Keratinocyte (primary cell): ENCODE results near the gene NCF4. TPM values are rescaled to one million over a fixed set of nuclear protein-coding genes. Genes with fewer than 3 reads are reported as not detected.

ENCODE experiments used
- DNase-seq: peaks from one replicate; pipeline ENCODE4 v3.0.0-alpha.2; 2011; ENCODE audit warnings: low read depth, missing footprints, low spot score
- FAIRE-seq: peaks from 2 replicates; lab custom pipeline; 2011; peaks lifted over from hg19 to GRCh38; lab: Jason Lieb, UNC
- H2AFZ ChIP-seq: 2 replicates; pipeline ENCODE4 v1.6.0; 2012; ENCODE audit warnings: low read length, control low read depth, inconsistent platforms; ENCODE audit not compliant: control insufficient read depth
- H3K27ac ChIP-seq: 2 replicates; pipeline ENCODE4 v1.5.1; 2011; ENCODE audit warnings: low read length; ENCODE audit not compliant: control insufficient read depth, insufficient read depth
- H3K27me3 ChIP-seq: 3 replicates; pipeline ENCODE4 v1.6.0; 2011; ENCODE audit warnings: low read length; ENCODE audit not compliant: control insufficient read depth, insufficient read depth; ENCODE audit errors: extremely low read depth
- H3K36me3 ChIP-seq, 2 experiments: 2 replicates in 1 of 2; 3 replicates in 1 of 2; pipeline ENCODE4 v1.5.1; 2011; ENCODE audit warnings: low read length in 2 of 2, mild to moderate bottlenecking in 1 of 2; ENCODE audit not compliant: control insufficient read depth in 2 of 2, insufficient read depth in 2 of 2; ENCODE audit errors: extremely low read depth in 1 of 2
- H3K4me1 ChIP-seq: 3 replicates; pipeline ENCODE4 v1.5.1; 2011; ENCODE audit warnings: low read length; ENCODE audit not compliant: control insufficient read depth, insufficient read depth; ENCODE audit errors: extremely low read depth
- H3K4me2 ChIP-seq: 3 replicates; pipeline ENCODE4 v1.6.0; 2011; ENCODE audit warnings: low read depth, low read length; ENCODE audit not compliant: control insufficient read depth, insufficient read depth; ENCODE audit errors: extremely low read depth
- H3K4me3 ChIP-seq, 3 experiments: fragments of 200-600 bp in 1 of 3; sonication (generic) in 1 of 3; 2 replicates in 2 of 3; 3 replicates in 1 of 3; pipeline ENCODE4 v1.5.1; 2011 to 2016; ENCODE audit warnings: low read length in 3 of 3, mild to moderate bottlenecking in 3 of 3, control low read depth in 2 of 3, inconsistent platforms in 1 of 3, low read depth in 1 of 3, mixed read lengths in 1 of 3, mixed run types in 1 of 3, moderate library complexity in 1 of 3; ENCODE audit not compliant: control insufficient read depth in 2 of 3, insufficient read depth in 2 of 3; ENCODE audit errors: extremely low read depth in 1 of 3
- H3K79me2 ChIP-seq: 2 replicates; pipeline ENCODE4 v1.6.0; 2012; ENCODE audit warnings: low read length; ENCODE audit not compliant: control insufficient read depth, insufficient read depth
- H3K9ac ChIP-seq: 3 replicates; pipeline ENCODE4 v1.6.0; 2011; ENCODE audit warnings: low read length; ENCODE audit not compliant: control insufficient read depth, insufficient read depth; ENCODE audit errors: extremely low read depth
- H3K9me1 ChIP-seq: 3 replicates; pipeline ENCODE4 v1.6.0; 2011; ENCODE audit warnings: low read length; ENCODE audit not compliant: control insufficient read depth, insufficient read depth; ENCODE audit errors: extremely low read depth
- H3K9me3 ChIP-seq: 2 replicates; pipeline ENCODE4 v1.5.1; 2012; ENCODE audit warnings: low read depth, low read length; ENCODE audit not compliant: control insufficient read depth
- H4K20me1 ChIP-seq: 3 replicates; pipeline ENCODE4 v1.6.0; 2011; ENCODE audit warnings: low read length; ENCODE audit not compliant: control insufficient read depth, insufficient read depth; ENCODE audit errors: extremely low read depth
- EZH2 ChIP-seq: IDR thresholded peaks from one replicate; pipeline ENCODE4 v1.6.1; 2012; ENCODE audit warnings: inconsistent platforms, mild to moderate bottlenecking, low read length, moderate library complexity
- dilution Hi-C: fragments of 300-500 bp; cut with MboI; formaldehyde crosslinking; loops from one replicate; pipeline ENCODE4 v1.7.0; 2020; ENCODE audit warnings: low sequenced_read_pairs; ENCODE audit not compliant: extremely low pct_ligation_motif_present
- polyA plus RNA-seq, 5 experiments: library from polyadenylated mRNA; depleted of rRNA in 3 of 5; stranded (reverse) in 3 of 5; stranded (forward) in 1 of 5; unstranded in 1 of 5; fragments of >200 nt; gene quantifications; 1 replicate in 1 of 5; 2 replicates in 3 of 5; 3 replicates in 1 of 5; pipeline versions ENCODE4 v1.2.1 to v1.2.3, GENCODE V29; 2011 to 2012; ENCODE audit warnings: missing spikeins in 2 of 5, low read depth in 1 of 5, low replicate concordance in 1 of 5
- TF ChIP-seq, protein P1 (sequence below), 3 experiments: IDR thresholded peaks in 1 of 3; conservative IDR thresholded peaks in 1 of 3; optimal IDR thresholded peaks in 1 of 3; 2 replicates in 2 of 3; 3 replicates in 1 of 3; pipeline versions ENCODE3 to v1.5.1; 2011; ENCODE audit warnings: low read length in 3 of 3, mild to moderate bottlenecking in 3 of 3, moderate library complexity in 2 of 3, control low read depth in 1 of 3, inconsistent platforms in 1 of 3; ENCODE audit not compliant: insufficient read depth in 2 of 3; ENCODE audit errors: extremely low read depth in 1 of 3

NCF4 gene
- polyA plus RNA-seq, 1 donor (not counting 4 experiments of a cell fraction or from before 2014, with no cell fraction given) = 0.42 TPM

DNA sequence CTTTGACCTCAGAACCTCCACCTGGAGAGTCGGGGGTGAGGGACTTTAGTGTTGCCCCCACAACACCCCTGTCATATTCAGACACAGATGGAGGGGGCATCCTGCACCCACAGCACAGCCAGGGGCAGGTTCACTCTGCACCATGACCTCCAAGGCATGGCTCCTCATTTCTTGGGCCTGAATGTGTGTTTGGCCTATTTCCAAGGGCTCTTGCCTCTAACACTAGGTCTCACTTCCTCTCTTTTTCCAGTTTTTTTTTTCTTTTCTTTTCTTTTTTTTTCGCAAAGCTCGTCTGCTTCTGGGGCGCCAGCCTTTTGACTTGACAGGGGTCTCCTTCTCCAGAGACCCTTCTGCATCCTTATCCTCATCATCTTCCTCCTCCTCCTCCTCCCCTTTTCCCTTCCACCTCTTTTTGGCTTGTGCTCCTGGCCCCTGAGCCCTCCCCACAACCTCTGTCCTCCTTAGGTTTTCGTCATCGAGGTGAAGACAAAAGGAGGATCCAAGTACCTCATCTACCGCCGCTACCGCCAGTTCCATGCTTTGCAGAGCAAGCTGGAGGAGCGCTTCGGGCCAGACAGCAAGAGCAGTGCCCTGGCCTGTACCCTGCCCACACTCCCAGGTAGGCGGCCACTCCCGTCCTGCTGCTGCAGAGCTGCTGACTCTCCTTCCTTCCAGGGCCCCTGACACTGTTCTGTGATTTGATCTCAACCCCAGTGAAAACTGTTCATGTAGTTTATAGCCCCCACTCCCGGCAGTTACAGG, 3.8 kb downstream of the NCF4 start:
- no peak for DNase-seq
- no peak overlapping the region for H3K4me3 ChIP-seq
- H3K4me1 ChIP-seq = peaks cover 11% of the 10 kb centered on the region
- H3K27ac ChIP-seq = no peak overlapping the region
- H3K27me3 ChIP-seq = no peaks in the 10 kb centered on the region
- FAIRE-seq = no peak
- no peak overlapping the region for H3K4me2 ChIP-seq
- TF ChIP-seq EZH2 = no peak
- TF ChIP-seq, protein P1, sequence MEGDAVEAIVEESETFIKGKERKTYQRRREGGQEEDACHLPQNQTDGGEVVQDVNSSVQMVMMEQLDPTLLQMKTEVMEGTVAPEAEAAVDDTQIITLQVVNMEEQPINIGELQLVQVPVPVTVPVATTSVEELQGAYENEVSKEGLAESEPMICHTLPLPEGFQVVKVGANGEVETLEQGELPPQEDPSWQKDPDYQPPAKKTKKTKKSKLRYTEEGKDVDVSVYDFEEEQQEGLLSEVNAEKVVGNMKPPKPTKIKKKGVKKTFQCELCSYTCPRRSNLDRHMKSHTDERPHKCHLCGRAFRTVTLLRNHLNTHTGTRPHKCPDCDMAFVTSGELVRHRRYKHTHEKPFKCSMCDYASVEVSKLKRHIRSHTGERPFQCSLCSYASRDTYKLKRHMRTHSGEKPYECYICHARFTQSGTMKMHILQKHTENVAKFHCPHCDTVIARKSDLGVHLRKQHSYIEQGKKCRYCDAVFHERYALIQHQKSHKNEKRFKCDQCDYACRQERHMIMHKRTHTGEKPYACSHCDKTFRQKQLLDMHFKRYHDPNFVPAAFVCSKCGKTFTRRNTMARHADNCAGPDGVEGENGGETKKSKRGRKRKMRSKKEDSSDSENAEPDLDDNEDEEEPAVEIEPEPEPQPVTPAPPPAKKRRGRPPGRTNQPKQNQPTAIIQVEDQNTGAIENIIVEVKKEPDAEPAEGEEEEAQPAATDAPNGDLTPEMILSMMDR (optimal IDR thresholded peaks at IDR 0.05 in 1 of 3, IDR thresholded peaks at IDR 0.05 in 1 of 3, conservative IDR thresholded peaks at IDR 0.05 in 1 of 3; ENCODE audit: extremely low read depth in 1 of 3, insufficient read depth in 2 of 3, low read length in 3 of 3) = no peak
- H3K9me1 ChIP-seq = no peaks in the 10 kb centered on the region
- no peaks in the 10 kb centered on the region for H3K79me2 ChIP-seq
- no peaks in the 10 kb centered on the region for H4K20me1 ChIP-seq
- dilution Hi-C loops = no loop called here
- H3K9me3 ChIP-seq = no peaks in the 10 kb centered on the region
- no peak overlapping the region for H2AFZ ChIP-seq
- H3K9ac ChIP-seq = no peak overlapping the region
- no peaks in the 10 kb centered on the region for H3K36me3 ChIP-seq

DNA sequence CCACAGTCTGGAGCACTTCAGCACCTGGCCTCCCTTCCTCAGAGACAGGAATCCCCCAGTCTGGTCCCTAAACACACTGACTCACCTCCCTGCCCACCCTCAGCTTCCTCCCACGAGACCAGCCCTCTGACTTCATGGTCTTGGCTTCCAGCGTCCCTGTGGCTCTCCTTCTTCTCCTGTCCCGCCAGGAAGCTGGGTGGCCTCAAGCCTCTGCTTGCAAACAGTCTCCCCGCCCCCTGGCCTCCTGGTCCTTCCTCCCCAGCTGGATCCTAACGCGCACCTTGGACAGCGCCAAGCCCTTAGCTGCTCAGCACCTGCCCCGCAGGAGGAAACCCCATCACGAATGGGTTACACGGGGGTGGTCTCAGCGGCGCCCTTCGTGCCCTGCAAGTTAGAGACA, 4.5 kb downstream of the NCF4 start:
- H2AFZ ChIP-seq = no peak overlapping the region
- peaks cover 2% of the 10 kb centered on the region for H3K9me1 ChIP-seq
- no peak overlapping the region for H3K9ac ChIP-seq
- H3K4me1 ChIP-seq = peaks cover 11% of the 10 kb centered on the region
- H3K27ac ChIP-seq = no peak overlapping the region
- TF ChIP-seq, protein P1 (optimal IDR thresholded peaks at IDR 0.05 in 1 of 3, IDR thresholded peaks at IDR 0.05 in 1 of 3, conservative IDR thresholded peaks at IDR 0.05 in 1 of 3; ENCODE audit: extremely low read depth in 1 of 3, insufficient read depth in 2 of 3, low read length in 3 of 3) = no peak
- TF ChIP-seq EZH2 = no peak
- FAIRE-seq (no peak), DNase-seq (no peak)
- no peaks in the 10 kb centered on the region for H3K79me2 ChIP-seq
- H3K27me3 ChIP-seq = no peaks in the 10 kb centered on the region
- H3K36me3 ChIP-seq = no peaks in the 10 kb centered on the region
- H3K4me3 ChIP-seq = no peak overlapping the region
- H3K9me3 ChIP-seq = no peaks in the 10 kb centered on the region
- no peaks in the 10 kb centered on the region for H4K20me1 ChIP-seq
- dilution Hi-C loops = no loop called here
- H3K4me2 ChIP-seq = no peak overlapping the region
